CD4-positive, alpha-beta T cell treated with Interleukin-1 beta for 1 hour (primary cell): ENCODE data around the gene IL1R2.

ENCODE experiments used
- DNase-seq, 2 donors: peaks; one replicate each; pipeline ENCODE4 v3.0.0-alpha.2; 2020 to 2022

Gene IL1R2

GRCh38 chr2:101975171-101975870 is 16.4 kb upstream of the IL1R2 start:
- no peak for DNase-seq

GRCh38 chr2:101976891-101977290 is 14.9 kb upstream of the IL1R2 start:
- no peak for DNase-seq

- no peak for DNase-seq
Observed at GRCh38 chr2:101980368-101980767, 11.4 kb upstream of the IL1R2 start.

GRCh38 chr2:101981066-101981465 is 10.7 kb upstream of the IL1R2 start:
- no peak for DNase-seq

GRCh38 chr2:101981504-101981903 is 10.3 kb upstream of the IL1R2 start:
- peak in 1 of 2 donors; percentile 16 for DNase-seq

GRCh38 chr2:101982495-101983029 is 9.2 kb upstream of the IL1R2 start:
- DNase-seq = no peak

- no peak for DNase-seq
Observed at GRCh38 chr2:101983486-101983885, 8.3 kb upstream of the IL1R2 start.

GRCh38 chr2:101983928-101984327 is 7.8 kb upstream of the IL1R2 start:
- DNase-seq = no peak

GRCh38 chr2:101984656-101985055 is 7.1 kb upstream of the IL1R2 start:
- DNase-seq = no peak

- DNase-seq = no peak
Observed at GRCh38 chr2:101985101-101985792, 6.5 kb upstream of the IL1R2 start.

- DNase-seq = no peak
Observed at GRCh38 chr2:101985793-101986164, 6.0 kb upstream of the IL1R2 start.

- DNase-seq = no peak
Observed at GRCh38 chr2:101986376-101986775, 5.4 kb upstream of the IL1R2 start.

GRCh38 chr2:101986804-101987740 is 4.7 kb upstream of the IL1R2 start:
- no peak for DNase-seq

GRCh38 chr2:101987832-101988231 is 3.9 kb upstream of the IL1R2 start:
- DNase-seq = no peak

GRCh38 chr2:101988541-101988940 is 3.2 kb upstream of the IL1R2 start:
- no peak for DNase-seq

GRCh38 chr2:101989740-101990460 is 1.9 kb upstream of the IL1R2 start:
- DNase-seq = no peak

GRCh38 chr2:101993772-101994171 is 2.0 kb downstream of the IL1R2 start:
- no peak for DNase-seq

GRCh38 chr2:101995019-101995418 is 3.3 kb downstream of the IL1R2 start:
- no peak for DNase-seq

- no peak for DNase-seq
Observed at GRCh38 chr2:101995804-101996203, 4.0 kb downstream of the IL1R2 start.

- DNase-seq = no peak
Observed at GRCh38 chr2:101998556-101998895, 6.8 kb downstream of the IL1R2 start.

- no peak for DNase-seq
Observed at GRCh38 chr2:101998896-101999789, 7.4 kb downstream of the IL1R2 start.

- DNase-seq = no peak
Observed at GRCh38 chr2:102000012-102000411, 8.3 kb downstream of the IL1R2 start.
